Measurements from ENCODE around the gene CLDND1.

The CLDND1 gene

GRCh38 chr3:98531622-98532274, 9.0 kb upstream of the CLDND1 start, which contains the start of gene GPR15:
GPR15 (plus strand) TSS chr3:98531978; CDS start chr3:98532034, 56 bp downstream.
- no peak for DNase-seq (ENCODE audit: low read depth)
- no peak within 1 kb of the TSS for H3K4me3 ChIP-seq (ENCODE audit: low read depth, low read length)

GRCh38 chr3:98530676-98531075, 8.0 kb upstream of the CLDND1 start:
- TF ChIP-seq CTCF (IDR thresholded peaks at IDR 0.05; ENCODE audit: control insufficient read depth, extremely low read depth, insufficient read depth): no peak
- no peak for DNase-seq (ENCODE audit: low read depth)
- H3K4me3 ChIP-seq (ENCODE audit: low read depth, low read length): no peak overlapping the region

More at GRCh38 chr3:98531622-98532274, 9.0 kb upstream of the CLDND1 start, which contains the start of gene GPR15:
- TF ChIP-seq CTCF (IDR thresholded peaks at IDR 0.05; ENCODE audit: control insufficient read depth, extremely low read depth, insufficient read depth): no peak

GRCh38 chr3:98529856-98530459, 7.3 kb upstream of the CLDND1 start:
- no peak overlapping the region for H3K4me3 ChIP-seq (ENCODE audit: low read depth, low read length)
- TF ChIP-seq CTCF (IDR thresholded peaks at IDR 0.05; ENCODE audit: control insufficient read depth, extremely low read depth, insufficient read depth): no peak
- DNase-seq (ENCODE audit: low read depth): no peak

GRCh38 chr3:98528474-98529346, 6.0 kb upstream of the CLDND1 start:
- no peak for DNase-seq (ENCODE audit: low read depth)
- no peak overlapping the region for H3K4me3 ChIP-seq (ENCODE audit: low read depth, low read length)
- no peak for TF ChIP-seq CTCF (IDR thresholded peaks at IDR 0.05; ENCODE audit: control insufficient read depth, extremely low read depth, insufficient read depth)

- no peak for DNase-seq (ENCODE audit: low read depth)
- TF ChIP-seq CTCF (IDR thresholded peaks at IDR 0.05; ENCODE audit: control insufficient read depth, extremely low read depth, insufficient read depth): no peak
Measured at GRCh38 chr3:98525494-98525893, 2.8 kb upstream of the CLDND1 start.

GRCh38 chr3:98521897-98522543, 682 bp downstream of the CLDND1 start:
- H3K4me3 ChIP-seq (ENCODE audit: low read depth, low read length): peak overlapping the region; percentile 89
- peak; percentile 33 for DNase-seq (ENCODE audit: low read depth)
- no peak for TF ChIP-seq CTCF (IDR thresholded peaks at IDR 0.05; ENCODE audit: control insufficient read depth, extremely low read depth, insufficient read depth)

More at GRCh38 chr3:98525494-98525893, 2.8 kb upstream of the CLDND1 start:
- no peak overlapping the region for H3K4me3 ChIP-seq (ENCODE audit: low read depth, low read length)

All from LNCaP clone FGC (cell line).